ENCODE data around the gene TEX29.

TEX29 gene

DNA sequence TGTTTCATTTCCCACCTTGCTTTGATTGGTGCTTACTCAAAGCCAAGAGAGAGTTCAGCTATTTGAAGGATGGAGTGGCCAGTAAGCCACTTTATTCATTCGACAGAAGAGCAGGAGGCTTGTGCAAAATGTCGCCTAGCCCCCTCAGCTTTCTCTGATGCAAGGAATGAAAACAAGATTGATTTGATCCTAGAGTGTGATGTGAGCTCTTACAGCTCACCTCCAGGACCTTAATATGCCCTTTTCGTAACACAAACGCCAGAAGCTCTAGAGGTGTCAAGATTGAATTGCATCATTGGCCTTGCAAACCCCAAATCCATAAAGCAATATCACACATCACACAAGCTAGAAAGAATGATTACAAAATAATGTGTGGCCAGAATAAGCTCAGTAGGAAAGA, 36.4 kb downstream of the TEX29 start:
- H3K9ac ChIP-seq (ENCODE audit: low read depth in 1 of 2, low read length in 2 of 2): no peak overlapping the region
- H3K4me1 ChIP-seq (ENCODE audit: control insufficient read depth in 2 of 2, insufficient read depth in 2 of 2, low read length in 2 of 2): no peaks in the 10 kb centered on the region
- H3K9me3 ChIP-seq (ENCODE audit: control insufficient read depth in 2 of 2, low read length in 2 of 2): no peaks in the 10 kb centered on the region
- peaks cover 0 to 7% of the 10 kb centered on the region in 2 donors for H3K27me3 ChIP-seq (ENCODE audit: control insufficient read depth in 2 of 2, insufficient read depth in 2 of 2, low read length in 2 of 2)
- H3K36me3 ChIP-seq (ENCODE audit: control insufficient read depth in 2 of 2, insufficient read depth in 2 of 2, low read length in 2 of 2): no peaks in the 10 kb centered on the region
- no peak overlapping the region for H3K27ac ChIP-seq (ENCODE audit: low read depth in 2 of 2, low read length in 2 of 2)
- no peak overlapping the region for H3K4me3 ChIP-seq (ENCODE audit: low read length in 2 of 2)

DNA sequence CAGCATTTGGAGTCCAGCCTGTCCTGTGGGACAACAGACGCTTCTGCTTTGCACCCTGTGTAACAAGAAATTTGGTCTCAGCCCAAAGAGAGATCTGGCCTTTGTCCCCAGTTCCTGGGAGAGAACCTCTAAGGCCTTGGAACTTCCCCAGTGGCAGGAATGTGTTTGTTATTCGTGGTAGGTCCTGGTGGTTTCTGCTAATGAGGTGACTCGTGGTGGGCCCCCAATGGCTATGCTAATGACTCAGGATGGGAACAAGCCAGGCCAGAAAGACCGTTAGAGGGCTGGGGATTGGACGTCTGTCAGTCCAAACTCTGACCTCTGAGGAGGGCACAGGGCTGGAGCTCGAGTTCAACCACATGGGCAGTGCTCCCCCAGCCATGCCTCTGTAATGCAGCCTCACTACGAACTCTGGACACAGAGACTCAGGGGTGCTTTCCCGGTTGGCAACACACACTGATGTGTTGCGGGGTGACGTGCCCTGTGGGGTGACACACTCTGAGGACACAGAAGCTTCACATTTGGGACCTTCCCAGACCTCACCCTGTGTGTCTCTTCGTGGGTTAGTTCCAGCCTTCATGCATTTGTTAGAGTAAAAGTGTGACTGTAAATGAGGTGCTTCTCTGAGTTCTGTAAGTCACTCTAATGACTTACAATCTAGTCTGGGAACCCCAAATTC, 38.9 kb downstream of the TEX29 start:
- Histone ChIP-seq H3K36me3 (ENCODE audit: control insufficient read depth in 2 of 2, insufficient read depth in 2 of 2, low read length in 2 of 2) (no peaks in the 10 kb centered on the region), H3K27me3 (ENCODE audit: control insufficient read depth in 2 of 2, insufficient read depth in 2 of 2, low read length in 2 of 2) (peaks cover 0 to 7% of the 10 kb centered on the region in 2 donors), H3K4me1 (ENCODE audit: control insufficient read depth in 2 of 2, insufficient read depth in 2 of 2, low read length in 2 of 2) (no peaks in the 10 kb centered on the region), H3K9ac (ENCODE audit: low read depth in 1 of 2, low read length in 2 of 2) (no peak overlapping the region), H3K27ac (ENCODE audit: low read depth in 2 of 2, low read length in 2 of 2) (no peak overlapping the region), H3K9me3 (ENCODE audit: control insufficient read depth in 2 of 2, low read length in 2 of 2) (no peaks in the 10 kb centered on the region), H3K4me3 (ENCODE audit: low read length in 2 of 2) (no peak overlapping the region)

DNA sequence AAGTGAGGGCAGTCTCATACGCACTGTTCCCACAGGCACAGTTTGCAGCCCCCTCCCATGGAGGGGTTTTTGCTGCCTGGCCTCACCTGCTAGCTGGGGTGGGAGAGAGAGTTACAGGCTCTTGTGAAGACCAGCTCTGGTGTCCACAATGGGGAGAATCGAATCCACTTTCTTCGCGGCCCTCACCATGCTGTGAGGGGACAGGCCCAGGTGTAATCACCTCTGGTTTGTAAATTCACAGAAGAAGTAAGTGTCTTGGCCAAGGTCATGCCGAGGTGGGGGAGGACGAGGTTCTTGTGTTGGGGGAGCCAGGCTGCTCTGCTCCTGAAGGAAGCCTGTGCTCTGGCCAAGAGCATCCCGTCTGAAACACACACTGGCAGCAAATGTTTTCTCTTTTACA, 39.5 kb downstream of the TEX29 start:
- Histone ChIP-seq H3K4me3 (ENCODE audit: low read length in 2 of 2) (no peak overlapping the region), H3K36me3 (ENCODE audit: control insufficient read depth in 2 of 2, insufficient read depth in 2 of 2, low read length in 2 of 2) (no peaks in the 10 kb centered on the region), H3K9me3 (ENCODE audit: control insufficient read depth in 2 of 2, low read length in 2 of 2) (no peaks in the 10 kb centered on the region), H3K27ac (ENCODE audit: low read depth in 2 of 2, low read length in 2 of 2) (no peak overlapping the region), H3K9ac (ENCODE audit: low read depth in 1 of 2, low read length in 2 of 2) (no peak overlapping the region), H3K4me1 (ENCODE audit: control insufficient read depth in 2 of 2, insufficient read depth in 2 of 2, low read length in 2 of 2) (no peaks in the 10 kb centered on the region), H3K27me3 (ENCODE audit: control insufficient read depth in 2 of 2, insufficient read depth in 2 of 2, low read length in 2 of 2) (peaks cover 0 to 7% of the 10 kb centered on the region in 2 donors)

DNA sequence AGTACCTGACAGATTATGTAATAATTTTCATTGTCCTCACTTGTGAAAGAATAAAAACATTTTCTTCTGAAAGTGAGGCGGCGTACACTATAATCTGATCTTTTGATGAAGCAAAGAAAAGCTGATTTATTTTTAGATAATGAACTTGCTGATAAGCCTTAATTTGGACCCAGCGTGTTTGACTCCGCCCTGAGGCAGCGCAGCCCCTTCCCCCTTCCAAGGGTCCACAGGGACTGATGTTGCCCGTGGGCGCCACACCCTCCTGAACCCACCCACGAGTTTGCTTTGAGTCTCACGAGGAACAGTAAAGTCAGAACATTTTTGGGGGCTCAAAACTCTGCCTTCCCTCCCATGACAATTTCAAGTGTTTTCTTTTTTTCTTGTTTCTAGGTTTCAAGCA, 40.0 kb downstream of the TEX29 start:
- H3K36me3 ChIP-seq (ENCODE audit: control insufficient read depth in 2 of 2, insufficient read depth in 2 of 2, low read length in 2 of 2): no peaks in the 10 kb centered on the region

DNA sequence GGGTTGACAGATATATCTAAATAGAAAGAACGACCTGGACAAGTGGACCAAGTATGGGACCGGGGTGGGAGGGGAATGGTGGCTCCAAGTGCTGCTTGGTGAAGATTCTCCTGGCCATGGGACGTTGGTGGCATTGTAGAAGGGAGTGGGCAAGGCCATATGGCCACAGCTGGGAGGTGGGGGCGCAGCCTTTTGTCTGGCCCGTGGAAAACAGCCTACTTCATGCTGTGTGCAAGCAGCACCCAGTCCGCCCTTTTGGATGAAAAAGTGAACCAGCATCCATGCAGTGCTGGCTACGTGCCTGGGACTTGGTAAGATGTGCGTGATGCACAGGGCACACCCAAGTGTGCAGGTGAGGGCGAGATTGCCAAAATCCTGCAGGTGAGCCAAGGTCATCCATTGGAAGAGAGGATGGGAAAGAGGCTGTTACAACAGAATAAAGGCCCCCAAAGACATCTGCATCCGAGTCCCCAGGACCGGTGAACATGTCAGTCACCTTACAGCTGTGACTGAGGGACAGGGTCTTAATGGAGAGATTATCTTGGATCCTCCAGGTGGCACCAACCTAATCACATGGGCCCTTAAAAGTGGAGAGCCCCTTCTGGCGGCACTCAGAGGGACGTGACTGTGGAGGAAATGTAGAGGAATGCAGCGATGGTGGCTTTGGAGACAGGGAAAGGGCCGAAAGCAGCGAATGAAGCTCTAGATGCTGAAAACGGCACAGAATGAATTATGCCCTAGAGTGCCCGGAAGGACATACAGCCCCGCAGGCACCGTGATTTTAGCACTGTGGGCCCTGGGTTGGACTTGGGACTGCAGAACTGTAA, 40.8 kb downstream of the TEX29 start:
- H3K4me1 ChIP-seq (ENCODE audit: control insufficient read depth in 2 of 2, insufficient read depth in 2 of 2, low read length in 2 of 2): no peaks in the 10 kb centered on the region
- H3K4me3 ChIP-seq (ENCODE audit: low read length in 2 of 2): no peak overlapping the region
- peaks cover 0 to 7% of the 10 kb centered on the region in 2 donors for H3K27me3 ChIP-seq (ENCODE audit: control insufficient read depth in 2 of 2, insufficient read depth in 2 of 2, low read length in 2 of 2)
- H3K36me3 ChIP-seq (ENCODE audit: control insufficient read depth in 2 of 2, insufficient read depth in 2 of 2, low read length in 2 of 2): no peaks in the 10 kb centered on the region
- H3K27ac ChIP-seq (ENCODE audit: low read depth in 2 of 2, low read length in 2 of 2): no peak overlapping the region
- no peaks in the 10 kb centered on the region for H3K9me3 ChIP-seq (ENCODE audit: control insufficient read depth in 2 of 2, low read length in 2 of 2)
- no peak overlapping the region for H3K9ac ChIP-seq (ENCODE audit: low read depth in 1 of 2, low read length in 2 of 2)

More for the DNA sequence above, 40.0 kb downstream of the TEX29 start:
- H3K27me3 ChIP-seq (ENCODE audit: control insufficient read depth in 2 of 2, insufficient read depth in 2 of 2, low read length in 2 of 2): peaks cover 0 to 7% of the 10 kb centered on the region in 2 donors
- no peak overlapping the region for H3K9ac ChIP-seq (ENCODE audit: low read depth in 1 of 2, low read length in 2 of 2)
- H3K9me3 ChIP-seq (ENCODE audit: control insufficient read depth in 2 of 2, low read length in 2 of 2): no peaks in the 10 kb centered on the region
- no peaks in the 10 kb centered on the region for H3K4me1 ChIP-seq (ENCODE audit: control insufficient read depth in 2 of 2, insufficient read depth in 2 of 2, low read length in 2 of 2)
- H3K4me3 ChIP-seq (ENCODE audit: low read length in 2 of 2): no peak overlapping the region
- H3K27ac ChIP-seq (ENCODE audit: low read depth in 2 of 2, low read length in 2 of 2): no peak overlapping the region

- Histone ChIP-seq H3K4me1 (ENCODE audit: control insufficient read depth in 2 of 2, insufficient read depth in 2 of 2, low read length in 2 of 2) (no peaks in the 10 kb centered on the region), H3K36me3 (ENCODE audit: control insufficient read depth in 2 of 2, insufficient read depth in 2 of 2, low read length in 2 of 2) (no peaks in the 10 kb centered on the region), H3K9me3 (ENCODE audit: control insufficient read depth in 2 of 2, low read length in 2 of 2) (no peaks in the 10 kb centered on the region), H3K27ac (ENCODE audit: low read depth in 2 of 2, low read length in 2 of 2) (no peak overlapping the region), H3K9ac (ENCODE audit: low read depth in 1 of 2, low read length in 2 of 2) (no peak overlapping the region), H3K4me3 (ENCODE audit: low read length in 2 of 2) (no peak overlapping the region), H3K27me3 (ENCODE audit: control insufficient read depth in 2 of 2, insufficient read depth in 2 of 2, low read length in 2 of 2) (peaks cover 0 to 7% of the 10 kb centered on the region in 2 donors)
Observed at GRCh38 chr13:111361873-111362648, 41.6 kb downstream of the TEX29 start.

DNA sequence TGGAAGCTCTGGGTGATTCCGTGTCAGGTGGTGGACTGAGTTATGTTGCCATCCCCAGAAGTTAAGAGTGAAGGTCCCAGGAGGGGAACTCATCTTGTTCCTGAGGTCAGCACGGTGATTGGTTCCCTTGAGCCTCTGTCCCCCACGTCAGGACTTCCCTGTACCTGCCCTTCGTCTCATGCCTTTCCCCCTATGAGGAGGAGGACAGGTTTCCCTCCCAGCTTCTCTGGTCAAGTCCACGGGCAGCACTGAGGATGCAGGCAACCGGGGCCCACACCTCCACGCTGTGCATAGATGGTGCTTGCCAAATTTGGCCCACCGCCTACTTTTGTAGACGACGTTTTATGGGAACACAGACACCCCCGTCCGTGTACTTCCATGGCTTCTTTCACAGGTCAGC, 42.7 kb downstream of the TEX29 start:
- H3K36me3 ChIP-seq (ENCODE audit: control insufficient read depth in 2 of 2, insufficient read depth in 2 of 2, low read length in 2 of 2): no peaks in the 10 kb centered on the region
- no peak overlapping the region for H3K27ac ChIP-seq (ENCODE audit: low read depth in 2 of 2, low read length in 2 of 2)
- no peaks in the 10 kb centered on the region for H3K4me1 ChIP-seq (ENCODE audit: control insufficient read depth in 2 of 2, insufficient read depth in 2 of 2, low read length in 2 of 2)
- no peaks in the 10 kb centered on the region for H3K9me3 ChIP-seq (ENCODE audit: control insufficient read depth in 2 of 2, low read length in 2 of 2)
- no peak overlapping the region for H3K9ac ChIP-seq (ENCODE audit: low read depth in 1 of 2, low read length in 2 of 2)
- no peak overlapping the region for H3K4me3 ChIP-seq (ENCODE audit: low read length in 2 of 2)
- peaks cover 0 to 7% of the 10 kb centered on the region in 2 donors for H3K27me3 ChIP-seq (ENCODE audit: control insufficient read depth in 2 of 2, insufficient read depth in 2 of 2, low read length in 2 of 2)

GRCh38 chr13:111363591-111363990, 43.1 kb downstream of the TEX29 start:
- Histone ChIP-seq H3K4me3 (ENCODE audit: low read length in 2 of 2) (no peak overlapping the region), H3K9me3 (ENCODE audit: control insufficient read depth in 2 of 2, low read length in 2 of 2) (no peaks in the 10 kb centered on the region), H3K9ac (ENCODE audit: low read depth in 1 of 2, low read length in 2 of 2) (no peak overlapping the region), H3K27me3 (ENCODE audit: control insufficient read depth in 2 of 2, insufficient read depth in 2 of 2, low read length in 2 of 2) (peaks cover 0 to 7% of the 10 kb centered on the region in 2 donors), H3K27ac (ENCODE audit: low read depth in 2 of 2, low read length in 2 of 2) (no peak overlapping the region), H3K4me1 (ENCODE audit: control insufficient read depth in 2 of 2, insufficient read depth in 2 of 2, low read length in 2 of 2) (no peaks in the 10 kb centered on the region), H3K36me3 (ENCODE audit: control insufficient read depth in 2 of 2, insufficient read depth in 2 of 2, low read length in 2 of 2) (no peaks in the 10 kb centered on the region)

DNA sequence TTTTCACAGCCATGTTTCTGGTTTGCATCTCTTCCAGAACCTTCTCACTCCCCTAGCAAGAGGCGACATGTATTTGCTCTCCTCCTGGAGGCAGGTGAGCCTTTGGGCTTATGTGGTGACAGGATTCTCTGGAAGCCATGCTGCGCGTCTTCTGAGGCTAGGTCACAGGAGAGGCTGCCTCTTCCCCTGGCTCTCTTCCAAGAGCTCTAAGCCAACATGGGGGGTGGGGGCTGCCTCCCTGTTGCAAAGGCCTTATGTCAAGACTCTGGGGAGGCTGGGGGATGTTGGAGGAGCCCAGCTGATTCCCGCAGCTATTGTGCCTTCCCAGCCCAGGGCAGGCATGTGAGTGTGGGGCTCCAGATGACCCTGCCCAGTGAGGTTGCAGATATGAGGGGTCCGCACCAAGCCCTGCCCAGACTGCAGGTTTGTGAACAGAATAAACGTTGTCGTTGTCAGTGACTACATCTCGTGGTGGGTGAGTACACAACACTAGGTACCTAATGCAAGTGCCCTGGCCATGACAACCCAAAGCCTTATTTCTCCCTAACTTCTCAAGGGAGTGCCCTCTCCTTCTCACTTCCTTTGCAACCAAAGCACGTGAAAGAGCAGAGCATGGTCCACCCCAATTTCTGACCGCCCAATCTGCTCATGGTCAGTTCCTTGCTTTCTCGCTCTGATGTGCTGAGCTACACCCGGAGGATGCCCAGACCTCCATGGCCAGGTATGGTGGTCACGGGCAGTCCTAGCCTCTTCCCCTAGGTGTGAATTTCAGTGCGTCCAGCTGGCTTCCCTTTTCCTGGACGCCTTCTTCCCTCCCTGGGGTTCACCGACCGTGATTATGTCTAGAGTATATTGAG, 44.9 kb downstream of the TEX29 start:
- H3K4me3 ChIP-seq (ENCODE audit: low read length in 2 of 2): no peak overlapping the region
- H3K4me1 ChIP-seq (ENCODE audit: control insufficient read depth in 2 of 2, insufficient read depth in 2 of 2, low read length in 2 of 2): no peaks in the 10 kb centered on the region
- H3K27ac ChIP-seq (ENCODE audit: low read depth in 2 of 2, low read length in 2 of 2): no peak overlapping the region
- no peak overlapping the region for H3K9ac ChIP-seq (ENCODE audit: low read depth in 1 of 2, low read length in 2 of 2)
- no peaks in the 10 kb centered on the region for H3K9me3 ChIP-seq (ENCODE audit: control insufficient read depth in 2 of 2, low read length in 2 of 2)
- H3K36me3 ChIP-seq (ENCODE audit: control insufficient read depth in 2 of 2, insufficient read depth in 2 of 2, low read length in 2 of 2): no peaks in the 10 kb centered on the region
- H3K27me3 ChIP-seq (ENCODE audit: control insufficient read depth in 2 of 2, insufficient read depth in 2 of 2, low read length in 2 of 2): peaks cover 0 to 7% of the 10 kb centered on the region in 2 donors
